ENCODE results near the gene CNPY2. TPM values are rescaled to one million over a fixed set of nuclear protein-coding genes. Genes with fewer than 3 reads are reported as not detected.

The CNPY2 gene
- total and polyA plus RNA-seq, 2 of the 13 experiments (the other 11 are each of a cell fraction or from before 2014, with no cell fraction given) = 285 to 356 TPM

DNA sequence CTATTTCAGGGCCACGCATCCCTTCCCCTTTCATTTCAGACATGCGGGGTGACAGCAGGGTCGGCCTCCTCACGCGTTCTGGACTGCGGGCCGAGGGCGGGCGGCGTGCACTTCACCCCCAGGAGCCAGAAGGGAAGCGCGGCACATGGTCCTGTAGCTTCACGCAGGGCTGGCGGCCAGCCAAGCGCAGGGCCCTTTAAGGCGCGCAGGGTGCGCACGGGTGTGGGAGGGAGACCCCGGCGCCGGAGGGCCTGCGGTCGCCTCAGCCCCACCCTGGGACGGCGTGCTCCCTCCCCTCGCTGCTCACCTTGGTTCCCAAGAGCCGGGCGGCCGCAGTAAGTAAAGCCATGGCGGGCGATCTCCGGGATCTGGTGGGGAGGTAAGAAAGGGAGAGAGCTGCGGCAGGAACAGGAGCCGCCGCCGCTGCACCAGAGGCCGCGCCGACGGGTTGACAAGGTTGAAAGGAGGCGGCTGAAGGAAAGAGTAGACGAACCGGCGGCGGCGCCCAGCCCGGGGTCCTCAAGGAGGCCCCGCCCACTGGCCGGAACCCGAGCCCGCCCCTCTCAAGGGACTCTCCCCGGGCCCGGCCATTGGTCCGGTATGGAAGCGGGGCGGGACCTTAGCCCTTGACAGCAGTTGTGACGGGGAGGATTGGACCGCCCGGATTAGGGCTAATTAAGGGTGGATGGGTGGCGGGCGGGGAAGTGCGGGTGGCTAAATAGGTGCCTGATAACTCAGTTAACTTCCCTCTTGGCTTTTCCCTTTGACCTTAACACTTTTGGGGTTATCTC lies 15.7 kb downstream of the CNPY2 start, which contains the start of gene CS (continued):
- TF ChIP-seq NFYB (CRISPR knock-in tag; IDR thresholded peaks at IDR 0.05) (peak; percentile 90), ATF7-NPFF (CRISPR knock-in tag; IDR thresholded peaks at IDR 0.05; ENCODE audit: low read depth) (peak; percentile 27; the same call in 1 of the 2 replicates), ZNF773 (CRISPR knock-in tag; IDR thresholded peaks at IDR 0.05; ENCODE audit: borderline replicate concordance) (no peak), NFE2 (CRISPR knock-in tag; IDR thresholded peaks at IDR 0.05) (no peak), ZNF331 (CRISPR knock-in tag; IDR thresholded peaks at IDR 0.05) (peak; percentile 11; the same call in 1 of the 2 replicates), ZC3H4 (CRISPR knock-in tag; IDR thresholded peaks at IDR 0.05; ENCODE audit: borderline replicate concordance) (no peak), ISL2 (CRISPR knock-in tag; IDR thresholded peaks at IDR 0.05) (no peak), ETV5 (CRISPR knock-in tag; IDR thresholded peaks at IDR 0.05; ENCODE audit: borderline replicate concordance) (no peak), YEATS4 (CRISPR knock-in tag; IDR thresholded peaks at IDR 0.05; ENCODE audit: borderline replicate concordance) (no peak), REPIN1 (CRISPR knock-in tag; IDR thresholded peaks at IDR 0.05; ENCODE audit: borderline replicate concordance, low read depth) (0 out of 2 replicates have a peak, but pooled peaks have one; percentile 38), THAP11 (CRISPR knock-in tag; IDR thresholded peaks at IDR 0.05) (peak; percentile 75), DPF2 (CRISPR knock-in tag; IDR thresholded peaks at IDR 0.05; ENCODE audit: borderline replicate concordance, low read depth) (no peak), ZNF598 (CRISPR knock-in tag; IDR thresholded peaks at IDR 0.05; ENCODE audit: borderline replicate concordance) (no peak), PRPF4 (IDR thresholded peaks at IDR 0.05; ENCODE audit: low read depth, low read length, poor library complexity, severe bottlenecking) (no peak), KDM6A (CRISPR knock-in tag; IDR thresholded peaks at IDR 0.05; ENCODE audit: low read depth) (no peak), ZNF10 (CRISPR knock-in tag; IDR thresholded peaks at IDR 0.05; ENCODE audit: borderline replicate concordance, low read depth) (no peak), ZBTB49 (CRISPR knock-in tag; IDR thresholded peaks at IDR 0.05; ENCODE audit: borderline replicate concordance) (no peak), ZFP82 (CRISPR knock-in tag; IDR thresholded peaks at IDR 0.05; ENCODE audit: borderline replicate concordance) (0 out of 2 replicates have a peak, but pooled peaks have one; percentile 50), PCBP2 (optimal IDR thresholded peaks at IDR 0.05; ENCODE audit: low read depth, low read length, poor library complexity, severe bottlenecking) (no peak), ZNF354B (CRISPR knock-in tag; IDR thresholded peaks at IDR 0.05) (peak; percentile 70; the same call in 1 of the 2 replicates), TCF7 (IDR thresholded peaks at IDR 0.05; ENCODE audit: low read depth) (no peak), KLF6 (CRISPR knock-in tag; IDR thresholded peaks at IDR 0.05) (0 out of 2 replicates have a peak, but pooled peaks have one; percentile 24)
- TF ChIP-seq, protein P1, sequence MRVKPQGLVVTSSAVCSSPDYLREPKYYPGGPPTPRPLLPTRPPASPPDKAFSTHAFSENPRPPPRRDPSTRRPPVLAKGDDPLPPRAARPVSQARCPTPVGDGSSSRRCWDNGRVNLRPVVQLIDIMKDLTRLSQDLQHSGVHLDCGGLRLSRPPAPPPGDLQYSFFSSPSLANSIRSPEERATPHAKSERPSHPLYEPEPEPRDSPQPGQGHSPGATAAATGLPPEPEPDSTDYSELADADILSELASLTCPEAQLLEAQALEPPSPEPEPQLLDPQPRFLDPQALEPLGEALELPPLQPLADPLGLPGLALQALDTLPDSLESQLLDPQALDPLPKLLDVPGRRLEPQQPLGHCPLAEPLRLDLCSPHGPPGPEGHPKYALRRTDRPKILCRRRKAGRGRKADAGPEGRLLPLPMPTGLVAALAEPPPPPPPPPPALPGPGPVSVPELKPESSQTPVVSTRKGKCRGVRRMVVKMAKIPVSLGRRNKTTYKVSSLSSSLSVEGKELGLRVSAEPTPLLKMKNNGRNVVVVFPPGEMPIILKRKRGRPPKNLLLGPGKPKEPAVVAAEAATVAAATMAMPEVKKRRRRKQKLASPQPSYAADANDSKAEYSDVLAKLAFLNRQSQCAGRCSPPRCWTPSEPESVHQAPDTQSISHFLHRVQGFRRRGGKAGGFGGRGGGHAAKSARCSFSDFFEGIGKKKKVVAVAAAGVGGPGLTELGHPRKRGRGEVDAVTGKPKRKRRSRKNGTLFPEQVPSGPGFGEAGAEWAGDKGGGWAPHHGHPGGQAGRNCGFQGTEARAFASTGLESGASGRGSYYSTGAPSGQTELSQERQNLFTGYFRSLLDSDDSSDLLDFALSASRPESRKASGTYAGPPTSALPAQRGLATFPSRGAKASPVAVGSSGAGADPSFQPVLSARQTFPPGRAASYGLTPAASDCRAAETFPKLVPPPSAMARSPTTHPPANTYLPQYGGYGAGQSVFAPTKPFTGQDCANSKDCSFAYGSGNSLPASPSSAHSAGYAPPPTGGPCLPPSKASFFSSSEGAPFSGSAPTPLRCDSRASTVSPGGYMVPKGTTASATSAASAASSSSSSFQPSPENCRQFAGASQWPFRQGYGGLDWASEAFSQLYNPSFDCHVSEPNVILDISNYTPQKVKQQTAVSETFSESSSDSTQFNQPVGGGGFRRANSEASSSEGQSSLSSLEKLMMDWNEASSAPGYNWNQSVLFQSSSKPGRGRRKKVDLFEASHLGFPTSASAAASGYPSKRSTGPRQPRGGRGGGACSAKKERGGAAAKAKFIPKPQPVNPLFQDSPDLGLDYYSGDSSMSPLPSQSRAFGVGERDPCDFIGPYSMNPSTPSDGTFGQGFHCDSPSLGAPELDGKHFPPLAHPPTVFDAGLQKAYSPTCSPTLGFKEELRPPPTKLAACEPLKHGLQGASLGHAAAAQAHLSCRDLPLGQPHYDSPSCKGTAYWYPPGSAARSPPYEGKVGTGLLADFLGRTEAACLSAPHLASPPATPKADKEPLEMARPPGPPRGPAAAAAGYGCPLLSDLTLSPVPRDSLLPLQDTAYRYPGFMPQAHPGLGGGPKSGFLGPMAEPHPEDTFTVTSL (CRISPR knock-in tag; IDR thresholded peaks at IDR 0.05; ENCODE audit: borderline replicate concordance) = no peak

All from HepG2 (cell line).